Endothelial cell of umbilical vein (primary cell): ENCODE measurements around the gene KCNA2. TPM values are rescaled to one million over a fixed set of nuclear protein-coding genes. Genes with fewer than 3 reads are reported as not detected.

Source experiments
- BruUV-seq: library from RNA; stranded (reverse); fragments of 400-500 nt; replicated peaks from 2 replicates; lab custom pipeline; 2021; lab: Mats Ljungman, UMichigan
- CTCF ChIA-PET: fragments of 300-600, 350-600 bp; sonication (Branson Sonifier 250); formaldehyde crosslinking; loops from one replicate; lab custom pipeline; 2021; ENCODE audit warnings: antibody characterized with exemption, inconsistent platforms; lab: Charles Lee
- POLR2A ChIA-PET: fragments of 300-600, 350-600 bp; sonication (Branson Sonifier 250); formaldehyde crosslinking; loops from one replicate; lab custom pipeline; 2021; ENCODE audit warnings: antibody characterized with exemption, inconsistent platforms; lab: Charles Lee
- DNase-seq: peaks from one replicate; pipeline ENCODE4 v3.0.0-alpha.2; 2011; ENCODE audit warnings: low read depth, low spot score
- FAIRE-seq: peaks from 2 replicates; lab custom pipeline; 2011; peaks lifted over from hg19 to GRCh38; lab: Jason Lieb, UNC
- H2AFZ ChIP-seq: 2 replicates; pipeline ENCODE4 v1.6.0; 2012; ENCODE audit warnings: low read depth, low read length, control low read depth, inconsistent platforms
- H3K27ac ChIP-seq: 2 replicates; pipeline ENCODE4 v1.5.1; 2011; ENCODE audit warnings: low read depth, mild to moderate bottlenecking, control low read depth, low read length, moderate library complexity; ENCODE audit not compliant: insufficient read depth
- H3K27me3 ChIP-seq, 2 experiments: 2 replicates each; pipeline versions ENCODE4 v1.6.0 to v1.6.1; 2011; ENCODE audit warnings: low read length in 2 of 2, mixed read lengths in 1 of 2; ENCODE audit not compliant: control insufficient read depth in 2 of 2, insufficient read depth in 2 of 2
- H3K36me3 ChIP-seq, 2 experiments: 2 replicates in 1 of 2; 3 replicates in 1 of 2; pipeline ENCODE4 v1.5.1; 2011; ENCODE audit warnings: low read length in 2 of 2, mild to moderate bottlenecking in 1 of 2, moderate library complexity in 1 of 2; ENCODE audit not compliant: control insufficient read depth in 2 of 2, insufficient read depth in 2 of 2; ENCODE audit errors: extremely low read depth in 1 of 2
- H3K4me1 ChIP-seq: 3 replicates; pipeline ENCODE4 v1.5.1; 2011; ENCODE audit warnings: mild to moderate bottlenecking, low read length; ENCODE audit not compliant: control insufficient read depth, insufficient read depth; ENCODE audit errors: extremely low read depth
- H3K4me2 ChIP-seq: 2 replicates; pipeline ENCODE4 v1.6.1; 2011; ENCODE audit warnings: low read length, control low read depth, mixed read lengths; ENCODE audit not compliant: insufficient read depth
- H3K4me3 ChIP-seq, 3 experiments: fragments of 200-600 bp in 1 of 3; sonication (generic), shearing (Covaris generic) in 1 of 3; replicated peaks in 1 of 3; 2 replicates each; pipeline ENCODE4 v1.5.1; 2011 to 2016; ENCODE audit warnings: control low read depth in 3 of 3, low read length in 3 of 3, mild to moderate bottlenecking in 2 of 3, inconsistent platforms in 1 of 3, low read depth in 1 of 3, moderate library complexity in 1 of 3; ENCODE audit not compliant: insufficient read depth in 1 of 3
- H3K79me2 ChIP-seq: 2 replicates; pipeline ENCODE4 v1.6.0; 2012; ENCODE audit warnings: low read length, inconsistent platforms; ENCODE audit not compliant: control insufficient read depth, insufficient read depth
- H3K9ac ChIP-seq: replicated peaks from 2 replicates; pipeline ENCODE3; 2011; ENCODE audit warnings: low read length, control low read depth; ENCODE audit not compliant: insufficient read depth; ENCODE audit errors: extremely low read depth
- H3K9me1 ChIP-seq: replicated peaks from 3 replicates; pipeline ENCODE4 v1.6.0; 2011; ENCODE audit warnings: mild to moderate bottlenecking, low read length; ENCODE audit not compliant: control insufficient read depth, insufficient read depth; ENCODE audit errors: extremely low read depth
- H3K9me3 ChIP-seq: replicated peaks from 2 replicates; pipeline ENCODE4 v1.5.1; 2012; ENCODE audit warnings: low read length, inconsistent platforms; ENCODE audit not compliant: control insufficient read depth, insufficient read depth
- H4K20me1 ChIP-seq: replicated peaks from 2 replicates; pipeline ENCODE3; 2011; ENCODE audit warnings: mild to moderate bottlenecking, low read length; ENCODE audit not compliant: control insufficient read depth, insufficient read depth; ENCODE audit errors: extremely low read depth
- EZH2 ChIP-seq: IDR thresholded peaks from 2 replicates; pipeline ENCODE4 v1.6.1; 2012; ENCODE audit warnings: borderline replicate concordance, low read depth, mild to moderate bottlenecking, moderate library complexity, low read length, inconsistent platforms; ENCODE audit not compliant: severe bottlenecking
- FOS ChIP-seq: IDR thresholded peaks from 2 replicates; pipeline ENCODE4 v1.6.1; 2011; ENCODE audit warnings: mild to moderate bottlenecking, low read length, moderate library complexity, borderline replicate concordance; ENCODE audit not compliant: insufficient read depth
- GATA2 ChIP-seq: IDR thresholded peaks from 2 replicates; pipeline ENCODE4 v1.7.0; 2011; ENCODE audit warnings: low read depth, mild to moderate bottlenecking, moderate library complexity, mixed read lengths, low read length; ENCODE audit not compliant: insufficient read length, insufficient read depth
- JUN ChIP-seq: IDR thresholded peaks from 2 replicates; pipeline ENCODE4 v1.6.1; 2011; ENCODE audit warnings: borderline replicate concordance, low read depth; ENCODE audit not compliant: insufficient read length, insufficient read depth
- MYC ChIP-seq: IDR thresholded peaks from one replicate; pipeline ENCODE4 v1.6.1; 2011; ENCODE audit warnings: mild to moderate bottlenecking, low read depth, low read length
- POLR2A ChIP-seq: IDR thresholded peaks from 2 replicates; pipeline ENCODE4 v1.6.1; 2012; ENCODE audit warnings: low read depth, mild to moderate bottlenecking, control low read depth, low read length
- POLR2AphosphoS5 ChIP-seq: IDR thresholded peaks from 2 replicates; pipeline ENCODE4 v1.6.1; 2012; ENCODE audit warnings: low read depth, mild to moderate bottlenecking, control low read depth, low read length, moderate library complexity; ENCODE audit not compliant: insufficient read depth
- dilution Hi-C: fragments of 300-500 bp; cut with MboI; formaldehyde crosslinking; loops from one replicate; pipeline ENCODE4 v1.15.0; 2019; ENCODE audit warnings: low sequenced_read_pairs; ENCODE audit not compliant: extremely low pct_ligation_motif_present
- intact Hi-C: fragments of 100-400 bp; cut with micrococcal nuclease; formaldehyde crosslinking; loops from one replicate; pipeline ENCODE4 v1.10.0; 2022
- polyA plus RNA-seq, 4 experiments: library from polyadenylated mRNA; depleted of rRNA in 3 of 4; stranded (reverse) in 3 of 4; unstranded in 1 of 4; fragments of >200 nt; gene quantifications; 2 replicates each; pipeline versions ENCODE4 v1.2.1 to v1.2.3, GENCODE V29; 2011 to 2012; ENCODE audit warnings: missing spikeins in 1 of 4
- total RNA-seq: library from RNA; stranded (reverse); gene quantifications from 2 replicates; pipeline ENCODE4 v1.2.3, GENCODE V29; 2021
- TF ChIP-seq, protein P1 (sequence below): IDR thresholded peaks from 2 replicates; pipeline ENCODE4 v1.6.1; 2011; ENCODE audit not compliant: insufficient read depth, insufficient read length
- TF ChIP-seq, protein P2 (sequence below), 2 donors: IDR thresholded peaks; 1 replicate in 1 of 2; 2 replicates in 1 of 2; pipeline ENCODE4 v1.5.1; 2011; ENCODE audit warnings: low read length in 2 of 2, mild to moderate bottlenecking in 2 of 2, moderate library complexity in 2 of 2, control low read depth in 1 of 2, inconsistent platforms in 1 of 2, low read depth in 1 of 2; ENCODE audit not compliant: insufficient read depth in 1 of 2; ENCODE audit errors: extremely low read depth in 1 of 2

KCNA2 gene
- total and polyA plus RNA-seq, 2 donors (not counting 3 experiments of a cell fraction or from before 2014, with no cell fraction given), result not detected

DNA sequence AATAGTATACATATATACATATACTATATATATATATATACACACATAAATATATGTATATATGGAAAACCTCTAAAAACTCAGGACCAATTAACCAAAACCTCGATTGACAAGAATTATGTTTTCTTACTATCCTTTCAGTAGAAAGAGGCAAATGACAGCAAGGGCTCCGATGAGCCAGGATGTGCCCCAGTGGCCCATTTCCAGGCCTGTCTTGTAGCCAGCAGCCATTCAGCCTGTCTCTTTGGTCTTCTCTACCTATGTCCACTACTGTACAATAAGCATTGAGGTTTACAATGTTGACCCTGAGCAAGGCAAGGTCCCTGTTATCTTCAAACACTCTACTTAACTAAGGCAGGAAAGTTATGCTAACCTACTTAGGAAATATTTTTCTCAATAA is 9.8 kb downstream of the KCNA2 start:
- H3K27me3 ChIP-seq, result peaks cover 0 to 2% of the 10 kb centered on the region in 2 experiments
- DNase-seq (no peak), FAIRE-seq (no peak)
- no peaks in the 10 kb centered on the region for H3K79me2 ChIP-seq
- no peaks in the 10 kb centered on the region for H3K36me3 ChIP-seq
- H3K4me2 ChIP-seq, result no peak overlapping the region
- ChIA-PET POLR2A (no interaction called here), CTCF (interaction anchor here (2.5 kb wide), 1 partner anchor 23 kb away, joined by 12 read pairs; no protein-coding TSS in a partner anchor)
- no peak overlapping the region for H3K9ac ChIP-seq
- H3K4me3 ChIP-seq, result no peak overlapping the region
- TF ChIP-seq MYC (no peak), JUN (no peak), EZH2 (no peak), FOS (no peak), POLR2A (no peak)
- TF ChIP-seq, protein P1, sequence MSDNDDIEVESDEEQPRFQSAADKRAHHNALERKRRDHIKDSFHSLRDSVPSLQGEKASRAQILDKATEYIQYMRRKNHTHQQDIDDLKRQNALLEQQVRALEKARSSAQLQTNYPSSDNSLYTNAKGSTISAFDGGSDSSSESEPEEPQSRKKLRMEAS, result no peak
- intact Hi-C loops, result no loop called here
- H3K9me1 ChIP-seq, result no peaks in the 10 kb centered on the region
- no peaks in the 10 kb centered on the region for H4K20me1 ChIP-seq
- H2AFZ ChIP-seq, result no peak overlapping the region
- H3K4me1 ChIP-seq, result no peaks in the 10 kb centered on the region
- no TSS peak for BruUV-seq
- dilution Hi-C loops, result no loop called here
- no peaks in the 10 kb centered on the region for H3K9me3 ChIP-seq
- no peak overlapping the region for H3K27ac ChIP-seq

DNA sequence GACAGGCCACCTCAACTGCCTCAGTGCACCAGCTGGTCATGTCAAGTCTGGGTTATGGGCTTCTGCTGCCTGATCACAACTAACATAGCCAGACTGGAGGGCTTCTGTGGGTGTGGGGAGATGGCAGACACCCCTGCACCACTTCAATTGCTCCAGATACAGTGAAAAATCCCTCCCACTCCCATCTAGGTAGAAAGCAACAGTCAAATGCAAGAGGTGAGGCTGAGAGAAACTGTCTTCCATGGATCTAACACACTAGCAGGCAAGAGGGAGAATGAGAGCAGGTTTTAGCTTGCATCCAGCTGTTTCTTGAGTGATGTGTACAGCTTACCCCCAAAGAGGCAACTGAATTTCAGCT is 10.8 kb downstream of the KCNA2 start:
- ChIA-PET POLR2A (no interaction called here), CTCF (interaction anchor here (2.5 kb wide), 1 partner anchor 24 kb away, joined by 12 read pairs; no protein-coding TSS in a partner anchor)
- DNase-seq (no peak), FAIRE-seq (no peak)
- no TSS peak for BruUV-seq
- Histone ChIP-seq H3K36me3 (no peaks in the 10 kb centered on the region), H4K20me1 (no peaks in the 10 kb centered on the region), H3K4me3 (no peak overlapping the region), H2AFZ (no peak overlapping the region), H3K4me2 (no peak overlapping the region), H3K9ac (no peak overlapping the region), H3K4me1 (no peaks in the 10 kb centered on the region), H3K79me2 (no peaks in the 10 kb centered on the region), H3K27me3 (peaks cover 0 to 2% of the 10 kb centered on the region in 2 experiments), H3K27ac (no peak overlapping the region), H3K9me3 (no peaks in the 10 kb centered on the region), H3K9me1 (no peaks in the 10 kb centered on the region)
- dilution Hi-C loops, result no loop called here
- TF ChIP-seq GATA2, result no peak
- no peak for TF ChIP-seq JUN
- TF ChIP-seq EZH2, result no peak
- no peak for TF ChIP-seq POLR2AphosphoS5
- TF ChIP-seq MYC, result no peak
- TF ChIP-seq, protein P1, result no peak
- TF ChIP-seq POLR2A, result no peak
- no peak for TF ChIP-seq FOS
- TF ChIP-seq, protein P2, sequence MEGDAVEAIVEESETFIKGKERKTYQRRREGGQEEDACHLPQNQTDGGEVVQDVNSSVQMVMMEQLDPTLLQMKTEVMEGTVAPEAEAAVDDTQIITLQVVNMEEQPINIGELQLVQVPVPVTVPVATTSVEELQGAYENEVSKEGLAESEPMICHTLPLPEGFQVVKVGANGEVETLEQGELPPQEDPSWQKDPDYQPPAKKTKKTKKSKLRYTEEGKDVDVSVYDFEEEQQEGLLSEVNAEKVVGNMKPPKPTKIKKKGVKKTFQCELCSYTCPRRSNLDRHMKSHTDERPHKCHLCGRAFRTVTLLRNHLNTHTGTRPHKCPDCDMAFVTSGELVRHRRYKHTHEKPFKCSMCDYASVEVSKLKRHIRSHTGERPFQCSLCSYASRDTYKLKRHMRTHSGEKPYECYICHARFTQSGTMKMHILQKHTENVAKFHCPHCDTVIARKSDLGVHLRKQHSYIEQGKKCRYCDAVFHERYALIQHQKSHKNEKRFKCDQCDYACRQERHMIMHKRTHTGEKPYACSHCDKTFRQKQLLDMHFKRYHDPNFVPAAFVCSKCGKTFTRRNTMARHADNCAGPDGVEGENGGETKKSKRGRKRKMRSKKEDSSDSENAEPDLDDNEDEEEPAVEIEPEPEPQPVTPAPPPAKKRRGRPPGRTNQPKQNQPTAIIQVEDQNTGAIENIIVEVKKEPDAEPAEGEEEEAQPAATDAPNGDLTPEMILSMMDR (IDR thresholded peaks at IDR 0.05; ENCODE audit: extremely low read depth in 1 of 2, insufficient read depth in 1 of 2, low read depth in 1 of 2, low read length in 2 of 2), result no peak
- intact Hi-C loops, result no loop called here
